H9 (cell line): ENCODE results near the gene NCAN. TPM values are rescaled to one million over a fixed set of nuclear protein-coding genes. Genes with fewer than 3 reads are reported as not detected.

Source experiments
- DNase-seq: peaks from one replicate; pipeline ENCODE4 v3.0.0-alpha.2; 2017
- H2AFZ ChIP-seq: one replicate; pipeline ENCODE4 v1.6.1; 2013; ENCODE audit warnings: mild to moderate bottlenecking, low read length, control low read depth, moderate library complexity
- H2AK5ac ChIP-seq: 2 replicates; pipeline ENCODE4 v1.6.1; 2013; ENCODE audit warnings: low read length, control low read depth, mixed read lengths; ENCODE audit not compliant: insufficient read length
- H2BK120ac ChIP-seq: one replicate; pipeline ENCODE4 v1.6.1; 2013; ENCODE audit warnings: low read depth, mild to moderate bottlenecking, low read length, control low read depth, inconsistent platforms; ENCODE audit not compliant: poor library complexity, severe bottlenecking
- H2BK12ac ChIP-seq: 2 replicates; pipeline ENCODE4 v1.6.1; 2013; ENCODE audit warnings: low read length, control low read depth, mixed read lengths, low read depth; ENCODE audit not compliant: insufficient read length
- H2BK15ac ChIP-seq: 2 replicates; pipeline ENCODE4 v1.6.1; 2013; ENCODE audit warnings: low read depth, low read length, control low read depth
- H2BK20ac ChIP-seq: one replicate; pipeline ENCODE4 v1.6.1; 2013; ENCODE audit warnings: low read depth, mild to moderate bottlenecking, low read length, control low read depth, inconsistent platforms; ENCODE audit not compliant: poor library complexity, severe bottlenecking
- H2BK5ac ChIP-seq: 2 replicates; pipeline ENCODE4 v1.6.1; 2013; ENCODE audit warnings: low read length, control low read depth, mixed read lengths; ENCODE audit not compliant: insufficient read length
- H3K14ac ChIP-seq: 2 replicates; pipeline ENCODE4 v1.6.1; 2013; ENCODE audit warnings: low read length, control low read depth; ENCODE audit not compliant: insufficient read depth
- H3K18ac ChIP-seq: 2 replicates; pipeline ENCODE4 v1.6.1; 2013; ENCODE audit warnings: low read depth, mild to moderate bottlenecking, mixed read lengths, low read length, control low read depth; ENCODE audit not compliant: insufficient read length
- H3K23ac ChIP-seq: 2 replicates; pipeline ENCODE4 v1.6.1; 2013; ENCODE audit warnings: low read length, control low read depth, mixed read lengths, low read depth; ENCODE audit not compliant: insufficient read length
- H3K23me2 ChIP-seq: 2 replicates; pipeline ENCODE4 v1.6.1; 2013; ENCODE audit warnings: low read depth, mild to moderate bottlenecking, mixed read lengths, low read length, control low read depth; ENCODE audit not compliant: insufficient read length, poor library complexity, severe bottlenecking
- H3K27ac ChIP-seq: 2 replicates; pipeline ENCODE4 v1.5.1; 2013; ENCODE audit warnings: low read length, control low read depth, mixed read lengths, low read depth; ENCODE audit not compliant: insufficient read length
- H3K27me3 ChIP-seq: 2 replicates; pipeline ENCODE4 v1.6.1; 2013; ENCODE audit warnings: low read length, control low read depth, inconsistent platforms; ENCODE audit not compliant: insufficient read depth
- H3K4ac ChIP-seq: 2 replicates; pipeline ENCODE4 v1.6.1; 2013; ENCODE audit warnings: low read depth, mild to moderate bottlenecking, control low read depth, inconsistent platforms, low read length, moderate library complexity
- H3K4me1 ChIP-seq: 2 replicates; pipeline ENCODE4 v1.6.1; 2013; ENCODE audit warnings: low read length, control low read depth, inconsistent platforms; ENCODE audit not compliant: insufficient read depth
- H3K4me2 ChIP-seq: 2 replicates; pipeline ENCODE4 v1.6.1; 2013; ENCODE audit warnings: low read length, control low read depth, mixed read lengths; ENCODE audit not compliant: insufficient read length, insufficient read depth
- H3K56ac ChIP-seq: 2 replicates; pipeline ENCODE4 v1.6.1; 2013; ENCODE audit warnings: low read depth, mild to moderate bottlenecking, mixed read lengths, low read length, control low read depth; ENCODE audit not compliant: insufficient read length
- H3K79me1 ChIP-seq: 2 replicates; pipeline ENCODE4 v1.6.1; 2013; ENCODE audit warnings: low read depth, mild to moderate bottlenecking, moderate library complexity, low read length, control low read depth, inconsistent platforms; ENCODE audit not compliant: insufficient read depth, poor library complexity, severe bottlenecking
- H3K79me2 ChIP-seq: 2 replicates; pipeline ENCODE4 v1.6.1; 2013; ENCODE audit warnings: low read length, control low read depth, inconsistent platforms; ENCODE audit not compliant: insufficient read depth
- H3K9ac ChIP-seq: 2 replicates; pipeline ENCODE4 v1.6.1; 2013; ENCODE audit warnings: low read length, control low read depth, mixed read lengths; ENCODE audit not compliant: insufficient read length; ENCODE audit errors: extremely low read depth
- H3K9me3 ChIP-seq: one replicate; pipeline ENCODE4 v1.6.1; 2013; ENCODE audit warnings: low read depth, low read length, inconsistent platforms; ENCODE audit not compliant: control insufficient read depth
- H3T11ph ChIP-seq: one replicate; pipeline ENCODE4 v1.6.1; 2013; ENCODE audit warnings: mild to moderate bottlenecking, low read length, control low read depth, inconsistent platforms
- H4K20me1 ChIP-seq: one replicate; pipeline ENCODE4 v1.6.1; 2013; ENCODE audit not compliant: control insufficient read depth, insufficient read length, insufficient read depth
- H4K5ac ChIP-seq: 2 replicates; pipeline ENCODE4 v1.6.1; 2013; ENCODE audit warnings: low read depth, mild to moderate bottlenecking, mixed read lengths, low read length, control low read depth; ENCODE audit not compliant: insufficient read length
- H4K8ac ChIP-seq: replicated peaks from 2 replicates; pipeline ENCODE4 v1.6.1; 2013; ENCODE audit warnings: low read length, control low read depth, mixed read lengths, low read depth; ENCODE audit not compliant: insufficient read length
- H4K91ac ChIP-seq: 2 replicates; pipeline ENCODE4 v1.6.1; 2013; ENCODE audit warnings: low read depth, mild to moderate bottlenecking, moderate library complexity, mixed read lengths, low read length, control low read depth; ENCODE audit not compliant: insufficient read length
- H3K27ac Mint-ChIP-seq, 3 experiments: 2 replicates in 2 of 3; 3 replicates in 1 of 3; pipeline ENCODE4 v1.8.0; 2020 to 2021; ENCODE audit warnings: mixed read lengths in 3 of 3, mild to moderate bottlenecking in 1 of 3, moderate library complexity in 1 of 3
- H3K27me3 Mint-ChIP-seq: 2 replicates; pipeline ENCODE4 v1.8.0; 2021; ENCODE audit warnings: low read depth, mild to moderate bottlenecking, moderate library complexity, mixed read lengths
- H3K36me3 Mint-ChIP-seq, 3 experiments: 2 replicates in 2 of 3; 3 replicates in 1 of 3; pipeline ENCODE4 v1.8.0; 2020 to 2021; ENCODE audit warnings: low read depth in 3 of 3, mixed read lengths in 3 of 3; ENCODE audit not compliant: insufficient read depth in 1 of 3
- H3K4me1 Mint-ChIP-seq, 2 experiments: 2 replicates each; pipeline ENCODE4 v1.8.0; 2020; ENCODE audit warnings: mixed read lengths in 2 of 2
- H3K4me3 Mint-ChIP-seq, 2 experiments: 2 replicates in 1 of 2; 3 replicates in 1 of 2; pipeline ENCODE4 v1.8.0; 2020 to 2021; ENCODE audit warnings: mild to moderate bottlenecking in 2 of 2, mixed read lengths in 2 of 2, moderate library complexity in 1 of 2
- H3K9me3 Mint-ChIP-seq, 2 experiments: 2 replicates in 1 of 2; 3 replicates in 1 of 2; pipeline ENCODE4 v1.8.0; 2020; ENCODE audit warnings: mild to moderate bottlenecking in 2 of 2, mixed read lengths in 2 of 2, moderate library complexity in 1 of 2
- WGBS: extraction: QIAGEN DNeasy Blood & Tissue Kit; methylation state at CpG from one replicate; pipeline ENCODE4 v1.1.7; 2013; ENCODE audit warnings: missing lambda C conversion rate, low lambda C conversion rate, mixed read lengths; ENCODE audit not compliant: insufficient read length; ENCODE audit errors: extremely low coverage; 5-methylcytosine and 5-hydroxymethylcytosine counted together
- total RNA-seq: library from RNA; stranded (reverse); gene quantifications from 2 replicates; pipeline ENCODE4 v1.2.1, GENCODE V29; 2021
- TF ChIP-seq, protein P1 (sequence below): fragments of 200-600 bp; sonication (generic); conservative IDR thresholded peaks from 3 replicates; pipeline ENCODE4 v1.8.0; 2021; ENCODE audit warnings: antibody characterized with exemption, mild to moderate bottlenecking

Gene NCAN
- total RNA-seq, 1 experiment from 2014 or later: 1.6 TPM

DNA sequence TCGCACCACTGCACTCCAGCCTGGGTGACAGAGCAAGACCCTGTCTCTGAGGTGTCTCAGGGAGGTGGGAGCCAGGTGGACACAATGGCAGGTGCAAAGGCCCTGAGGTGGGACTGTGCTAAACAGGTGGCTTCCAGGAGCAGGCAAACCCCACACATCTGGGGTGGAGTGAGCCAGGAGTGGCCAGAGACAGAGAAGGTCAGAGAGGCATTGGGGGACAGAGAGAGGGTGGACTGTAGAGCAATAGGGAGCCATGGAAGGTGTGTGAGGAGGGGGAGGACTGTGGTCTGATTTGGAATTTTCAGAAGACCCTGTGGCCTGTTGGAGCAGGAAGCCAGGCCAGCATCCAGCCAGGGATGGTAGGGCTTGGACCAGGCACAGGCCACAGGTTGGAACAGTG, 46.4 kb upstream of the NCAN start:
- Histone ChIP-seq H3K79me2 (no peaks in the 10 kb centered on the region), H4K20me1 (no peaks in the 10 kb centered on the region), H4K91ac (no peak overlapping the region), H3K4me1 (no peaks in the 10 kb centered on the region), H2BK12ac (no peak overlapping the region), H2AFZ (no peak overlapping the region), H3K56ac (no peak overlapping the region), H3K23me2 (no peaks in the 10 kb centered on the region), H3K79me1 (no peaks in the 10 kb centered on the region), H3K27ac (no peak overlapping the region), H3K14ac (no peak overlapping the region), H3K4ac (no peak overlapping the region), H2BK5ac (no peak overlapping the region), H4K8ac (no peak overlapping the region), H2AK5ac (no peak overlapping the region), H3T11ph (no peak overlapping the region), H3K23ac (no peak overlapping the region), H3K27me3 (peaks cover 6% of the 10 kb centered on the region; the same call in 1 of the 2 replicates), H4K5ac (no peak overlapping the region), H3K9me3 (no peaks in the 10 kb centered on the region), H3K18ac (no peak overlapping the region), H3K4me2 (no peak overlapping the region), H2BK15ac (no peak overlapping the region), H2BK20ac (no peak overlapping the region), H2BK120ac (no peak overlapping the region), H3K9ac (no peak overlapping the region)
- TF ChIP-seq, protein P1, sequence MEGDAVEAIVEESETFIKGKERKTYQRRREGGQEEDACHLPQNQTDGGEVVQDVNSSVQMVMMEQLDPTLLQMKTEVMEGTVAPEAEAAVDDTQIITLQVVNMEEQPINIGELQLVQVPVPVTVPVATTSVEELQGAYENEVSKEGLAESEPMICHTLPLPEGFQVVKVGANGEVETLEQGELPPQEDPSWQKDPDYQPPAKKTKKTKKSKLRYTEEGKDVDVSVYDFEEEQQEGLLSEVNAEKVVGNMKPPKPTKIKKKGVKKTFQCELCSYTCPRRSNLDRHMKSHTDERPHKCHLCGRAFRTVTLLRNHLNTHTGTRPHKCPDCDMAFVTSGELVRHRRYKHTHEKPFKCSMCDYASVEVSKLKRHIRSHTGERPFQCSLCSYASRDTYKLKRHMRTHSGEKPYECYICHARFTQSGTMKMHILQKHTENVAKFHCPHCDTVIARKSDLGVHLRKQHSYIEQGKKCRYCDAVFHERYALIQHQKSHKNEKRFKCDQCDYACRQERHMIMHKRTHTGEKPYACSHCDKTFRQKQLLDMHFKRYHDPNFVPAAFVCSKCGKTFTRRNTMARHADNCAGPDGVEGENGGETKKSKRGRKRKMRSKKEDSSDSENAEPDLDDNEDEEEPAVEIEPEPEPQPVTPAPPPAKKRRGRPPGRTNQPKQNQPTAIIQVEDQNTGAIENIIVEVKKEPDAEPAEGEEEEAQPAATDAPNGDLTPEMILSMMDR: no peak
- Mint-ChIP-seq H3K4me1 (peaks cover 13 to 29% of the 10 kb centered on the region in 2 experiments), H3K27ac (peak overlapping the region in 1 of 3 experiments; percentile 5; a peak in 1 of 7 replicates), H3K9me3 (no peaks in the 10 kb centered on the region), H3K27me3 (peaks cover 47% of the 10 kb centered on the region), H3K4me3 (no peak overlapping the region; a peak in 1 of 5 replicates), H3K36me3 (no peaks in the 10 kb centered on the region; a peak in 2 of 7 replicates)
- no CpG with 5 or more reads among the region's 1 CpG for WGBS
- DNase-seq: no peak
